HG02885 (cell line): Measurements from ENCODE around the gene PPP2R2C.

Experiments used
- ATAC-seq: cut with Tn5 transposase; IDR thresholded peaks from one replicate; pipeline ENCODE4 v1.9.1; 2021; ENCODE audit warnings: mild to moderate bottlenecking; ENCODE audit not compliant: unreplicated experiment, poor library complexity

The PPP2R2C gene

GRCh38 chr4:6277935-6278800 is 194.2 kb downstream of the PPP2R2C start:
- ATAC-seq, result no peak

GRCh38 chr4:6277139-6277802 is 195.1 kb downstream of the PPP2R2C start:
- no peak for ATAC-seq

GRCh38 chr4:6275898-6276806 is 196.3 kb downstream of the PPP2R2C start:
- ATAC-seq, result no peak

- no peak for ATAC-seq
Measured at GRCh38 chr4:6275351-6275750, 197.1 kb downstream of the PPP2R2C start.

- no peak for ATAC-seq
Measured at GRCh38 chr4:6273661-6273990, 198.8 kb downstream of the PPP2R2C start.

- ATAC-seq, result no peak
Measured at GRCh38 chr4:6272863-6273660, 199.4 kb downstream of the PPP2R2C start.

GRCh38 chr4:6271701-6272465 is 200.5 kb downstream of the PPP2R2C start:
- no peak for ATAC-seq

- no peak for ATAC-seq
Measured at GRCh38 chr4:6271206-6271605, 201.2 kb downstream of the PPP2R2C start.

- no peak for ATAC-seq
Measured at GRCh38 chr4:6270636-6271121, 201.7 kb downstream of the PPP2R2C start.
